GM21529 (cell line): ENCODE data around the gene G0S2.
"Not testable (repeated sequence)": the region's sequence is repeated elsewhere in the genome, so short reads cannot be mapped to it uniquely, and the experiment has no call there.

Experiments
- ATAC-seq: cut with Tn5 transposase; IDR thresholded peaks from one replicate; pipeline ENCODE4 v1.9.1; 2021; ENCODE audit not compliant: unreplicated experiment

Gene G0S2

GRCh38 chr1:209675565-209676154 lies 448 bp downstream of the G0S2 start:
- no peak for ATAC-seq

- no peak for ATAC-seq
Measured at GRCh38 chr1:209678981-209679539, 3.8 kb downstream of the G0S2 start.

- peak; percentile 76 for ATAC-seq
Measured at GRCh38 chr1:209685821-209686220, 10.6 kb downstream of the G0S2 start.

- no peak for ATAC-seq
Measured at GRCh38 chr1:209686322-209686721, 11.1 kb downstream of the G0S2 start.

GRCh38 chr1:209688746-209689234 lies 13.6 kb downstream of the G0S2 start:
- ATAC-seq, result no peak

GRCh38 chr1:209689477-209689876 lies 14.3 kb downstream of the G0S2 start:
- ATAC-seq, result no peak

GRCh38 chr1:209691237-209691636 lies 16.0 kb downstream of the G0S2 start:
- no peak for ATAC-seq

GRCh38 chr1:209692296-209692695 lies 17.1 kb downstream of the G0S2 start:
- no peak for ATAC-seq

- ATAC-seq, result peak; percentile 82
Measured at GRCh38 chr1:209692745-209693504, 17.7 kb downstream of the G0S2 start.

GRCh38 chr1:209696673-209697072 lies 21.5 kb downstream of the G0S2 start:
- ATAC-seq, result no peak

- no peak for ATAC-seq
Measured at GRCh38 chr1:209697126-209697525, 21.9 kb downstream of the G0S2 start.

GRCh38 chr1:209700686-209701085 lies 25.5 kb downstream of the G0S2 start:
- ATAC-seq, result not testable (repeated sequence)

GRCh38 chr1:209702832-209703231 lies 27.6 kb downstream of the G0S2 start:
- ATAC-seq, result no peak

- ATAC-seq, result peak; percentile 59
Measured at GRCh38 chr1:209703834-209704504, 28.8 kb downstream of the G0S2 start.

GRCh38 chr1:209704584-209704983 lies 29.4 kb downstream of the G0S2 start, which contains the start of gene HSD11B1:
Gene HSD11B1, plus strand, starts transcription at chr1:209704846. Its CDS starts 97 bp downstream, at chr1:209704943.
- no peak for ATAC-seq

- no peak for ATAC-seq
Measured at GRCh38 chr1:209705033-209705598, 29.9 kb downstream of the G0S2 start.

GRCh38 chr1:209706622-209707021 lies 31.4 kb downstream of the G0S2 start:
- ATAC-seq, result no peak

- ATAC-seq, result no peak
Measured at GRCh38 chr1:209707308-209707707, 32.1 kb downstream of the G0S2 start.

- ATAC-seq, result no peak
Measured at GRCh38 chr1:209708297-209708696, 33.1 kb downstream of the G0S2 start.

- ATAC-seq, result peak; percentile 72
Measured at GRCh38 chr1:209710093-209710492, 34.9 kb downstream of the G0S2 start.

- ATAC-seq, result no peak
Measured at GRCh38 chr1:209710847-209711246, 35.6 kb downstream of the G0S2 start.
